ENCODE results near the gene CACNA1I. TPM values are rescaled to one million over a fixed set of nuclear protein-coding genes. Genes with fewer than 3 reads are reported as not detected.

The CACNA1I gene
- total RNA-seq, 1 experiment from 2014 or later: 0.90 TPM

DNA sequence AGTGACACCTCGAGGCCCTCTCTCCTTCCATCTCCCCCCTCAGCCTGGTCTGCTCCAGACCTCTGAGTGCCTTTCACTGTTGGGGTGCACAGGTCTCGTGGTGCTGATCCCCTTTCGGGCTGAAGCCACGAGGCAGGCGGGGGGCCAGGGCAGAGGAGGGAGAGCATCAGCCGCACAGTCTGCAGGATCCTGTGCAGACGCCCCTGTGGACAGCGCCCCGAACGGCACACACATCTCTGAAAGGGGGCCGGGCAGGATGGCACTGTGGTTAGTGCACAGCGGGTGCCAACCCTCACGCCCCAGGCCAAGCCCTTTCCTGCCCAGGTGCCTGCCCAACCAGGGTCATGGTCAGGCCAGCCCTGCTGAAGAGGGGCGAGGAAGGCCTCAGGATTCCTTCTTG is 56.7 kb downstream of the CACNA1I start:
- TF ChIP-seq EZH2 (IDR thresholded peaks at IDR 0.05; ENCODE audit: borderline replicate concordance, low read depth, low read length, poor library complexity, severe bottlenecking): no peak
- TF ChIP-seq, protein P1, sequence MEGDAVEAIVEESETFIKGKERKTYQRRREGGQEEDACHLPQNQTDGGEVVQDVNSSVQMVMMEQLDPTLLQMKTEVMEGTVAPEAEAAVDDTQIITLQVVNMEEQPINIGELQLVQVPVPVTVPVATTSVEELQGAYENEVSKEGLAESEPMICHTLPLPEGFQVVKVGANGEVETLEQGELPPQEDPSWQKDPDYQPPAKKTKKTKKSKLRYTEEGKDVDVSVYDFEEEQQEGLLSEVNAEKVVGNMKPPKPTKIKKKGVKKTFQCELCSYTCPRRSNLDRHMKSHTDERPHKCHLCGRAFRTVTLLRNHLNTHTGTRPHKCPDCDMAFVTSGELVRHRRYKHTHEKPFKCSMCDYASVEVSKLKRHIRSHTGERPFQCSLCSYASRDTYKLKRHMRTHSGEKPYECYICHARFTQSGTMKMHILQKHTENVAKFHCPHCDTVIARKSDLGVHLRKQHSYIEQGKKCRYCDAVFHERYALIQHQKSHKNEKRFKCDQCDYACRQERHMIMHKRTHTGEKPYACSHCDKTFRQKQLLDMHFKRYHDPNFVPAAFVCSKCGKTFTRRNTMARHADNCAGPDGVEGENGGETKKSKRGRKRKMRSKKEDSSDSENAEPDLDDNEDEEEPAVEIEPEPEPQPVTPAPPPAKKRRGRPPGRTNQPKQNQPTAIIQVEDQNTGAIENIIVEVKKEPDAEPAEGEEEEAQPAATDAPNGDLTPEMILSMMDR (conservative IDR thresholded peaks at IDR 0.05; ENCODE audit: low read depth, low read length): no peak
- H3K27me3 ChIP-seq (replicated peaks; ENCODE audit: insufficient read depth, low read depth, low read length, poor library complexity): no peaks in the 10 kb centered on the region
- POLR2A ChIA-PET (ENCODE audit: low non-redundant PET): no interaction called here
- no peaks in the 10 kb centered on the region for H3K9me3 ChIP-seq (ENCODE audit: low read depth, low read length, poor library complexity, severe bottlenecking)
- H3K36me3 ChIP-seq (ENCODE audit: insufficient read depth, low read length, poor library complexity, severe bottlenecking): no peaks in the 10 kb centered on the region
- H3K4me1 ChIP-seq (ENCODE audit: insufficient read depth, low read length, poor library complexity, severe bottlenecking): no peaks in the 10 kb centered on the region
- intact Hi-C loops (cut with micrococcal nuclease; ENCODE audit: unreplicated experiment): no loop called here
- no peak overlapping the region for H3K27ac ChIP-seq (ENCODE audit: low read depth, low read length, poor library complexity, severe bottlenecking)
- BruUV-seq (replicated peaks): no TSS peak
- CTCF ChIA-PET: no interaction called here
- DNase-seq (ENCODE audit: low spot score): no peak
- no peak overlapping the region for H3K4me3 ChIP-seq (ENCODE audit: low read depth, low read length, poor library complexity, severe bottlenecking)

- no peak overlapping the region for H3K27ac ChIP-seq (ENCODE audit: low read depth, low read length, poor library complexity, severe bottlenecking)
- H3K4me3 ChIP-seq (ENCODE audit: low read depth, low read length, poor library complexity, severe bottlenecking): no peak overlapping the region
- no TSS peak for BruUV-seq (replicated peaks)
- CTCF ChIA-PET: no interaction called here
- no peaks in the 10 kb centered on the region for H3K9me3 ChIP-seq (ENCODE audit: low read depth, low read length, poor library complexity, severe bottlenecking)
- intact Hi-C loops (cut with micrococcal nuclease; ENCODE audit: unreplicated experiment): no loop called here
- no peaks in the 10 kb centered on the region for H3K4me1 ChIP-seq (ENCODE audit: insufficient read depth, low read length, poor library complexity, severe bottlenecking)
- no peak for DNase-seq (ENCODE audit: low spot score)
- no peaks in the 10 kb centered on the region for H3K36me3 ChIP-seq (ENCODE audit: insufficient read depth, low read length, poor library complexity, severe bottlenecking)
- TF ChIP-seq EZH2 (IDR thresholded peaks at IDR 0.05; ENCODE audit: borderline replicate concordance, low read depth, low read length, poor library complexity, severe bottlenecking): no peak
- TF ChIP-seq, protein P1 (conservative IDR thresholded peaks at IDR 0.05; ENCODE audit: low read depth, low read length): no peak
- H3K27me3 ChIP-seq (replicated peaks; ENCODE audit: insufficient read depth, low read depth, low read length, poor library complexity): no peaks in the 10 kb centered on the region
- POLR2A ChIA-PET (ENCODE audit: low non-redundant PET): interaction anchor here (0.6 kb wide), 1 partner anchor 22 kb away, joined by 3 read pairs; no protein-coding TSS in a partner anchor
These were observed 57.5 kb downstream of the CACNA1I start for GRCh38 chr22:39627865-39628562.

GRCh38 chr22:39628563-39629080 is 58.1 kb downstream of the CACNA1I start:
- Histone ChIP-seq H3K9me3 (ENCODE audit: low read depth, low read length, poor library complexity, severe bottlenecking) (no peaks in the 10 kb centered on the region), H3K27ac (ENCODE audit: low read depth, low read length, poor library complexity, severe bottlenecking) (no peak overlapping the region), H3K4me3 (ENCODE audit: low read depth, low read length, poor library complexity, severe bottlenecking) (no peak overlapping the region), H3K36me3 (ENCODE audit: insufficient read depth, low read length, poor library complexity, severe bottlenecking) (no peaks in the 10 kb centered on the region), H3K4me1 (ENCODE audit: insufficient read depth, low read length, poor library complexity, severe bottlenecking) (no peaks in the 10 kb centered on the region), H3K27me3 (replicated peaks; ENCODE audit: insufficient read depth, low read depth, low read length, poor library complexity) (no peaks in the 10 kb centered on the region)
- TF ChIP-seq EZH2 (IDR thresholded peaks at IDR 0.05; ENCODE audit: borderline replicate concordance, low read depth, low read length, poor library complexity, severe bottlenecking): no peak
- TF ChIP-seq, protein P1 (conservative IDR thresholded peaks at IDR 0.05; ENCODE audit: low read depth, low read length): no peak
- no peak for DNase-seq (ENCODE audit: low spot score)
- ChIA-PET CTCF (no interaction called here), POLR2A (ENCODE audit: low non-redundant PET) (interaction anchor here (0.6 kb wide), 1 partner anchor 21 kb away, joined by 3 read pairs; no protein-coding TSS in a partner anchor)
- no TSS peak for BruUV-seq (replicated peaks)
- intact Hi-C loops (cut with micrococcal nuclease; ENCODE audit: unreplicated experiment): no loop called here
